Type B pancreatic cell (in vitro differentiated cells): ENCODE measurements around the gene MRPS5. TPM values are rescaled to one million over a fixed set of nuclear protein-coding genes. Genes with fewer than 3 reads are reported as not detected.

Experiments
- DNase-seq: peaks from one replicate; pipeline ENCODE4 v3.0.0; 2021; ENCODE audit warnings: mixed read lengths; ENCODE audit not compliant: unreplicated experiment; ENCODE audit errors: extremely low spot score
- H3K27ac Mint-ChIP-seq: 2 replicates; pipeline ENCODE4 v1.8.0; 2021; ENCODE audit warnings: mild to moderate bottlenecking, mixed read lengths
- H3K27me3 Mint-ChIP-seq: 2 replicates; pipeline ENCODE4 v1.8.0; 2021; ENCODE audit warnings: mixed read lengths
- H3K36me3 Mint-ChIP-seq: 2 replicates; pipeline ENCODE4 v1.8.0; 2021; ENCODE audit warnings: mixed read lengths
- H3K4me1 Mint-ChIP-seq: one replicate; pipeline ENCODE4 v1.8.0; 2021; ENCODE audit warnings: mixed read lengths; ENCODE audit not compliant: unreplicated experiment
- H3K4me3 Mint-ChIP-seq: 2 replicates; pipeline ENCODE4 v1.8.0; 2021; ENCODE audit warnings: mild to moderate bottlenecking, mixed read lengths
- H3K9me3 Mint-ChIP-seq: 2 replicates; pipeline ENCODE4 v1.8.0; 2021; ENCODE audit warnings: mixed read lengths
- CTCF ChIP-seq: fragments of 200-600 bp; sonication (generic); conservative IDR thresholded peaks from 2 replicates; pipeline ENCODE4 v1.5.0; 2021; ENCODE audit warnings: antibody characterized with exemption, mild to moderate bottlenecking
- total RNA-seq: library from RNA; stranded (reverse); gene quantifications from 2 replicates; pipeline ENCODE4 v1.2.1, GENCODE V29; 2021; ENCODE audit warnings: low replicate concordance

Gene MRPS5
- total RNA-seq, 1 donor from 2014 or later = 67.6 TPM

- peaks cover 21% of the 10 kb centered on the region for H3K4me1 Mint-ChIP-seq
- no peaks in the 10 kb centered on the region for H3K9me3 Mint-ChIP-seq
- DNase-seq = no peak
- peak overlapping the region; percentile 5 for H3K27ac Mint-ChIP-seq
- H3K27me3 Mint-ChIP-seq = no peaks in the 10 kb centered on the region
- no peak overlapping the region for H3K4me3 Mint-ChIP-seq
- H3K36me3 Mint-ChIP-seq = no peaks in the 10 kb centered on the region
- TF ChIP-seq CTCF = no peak
Observed at GRCh38 chr2:95055262-95055661, 66.3 kb downstream of the MRPS5 start.

GRCh38 chr2:95054016-95054415, 67.6 kb downstream of the MRPS5 start:
- H3K27ac Mint-ChIP-seq = no peak overlapping the region
- no peak for DNase-seq
- TF ChIP-seq CTCF = no peak
- H3K27me3 Mint-ChIP-seq = no peaks in the 10 kb centered on the region
- no peaks in the 10 kb centered on the region for H3K36me3 Mint-ChIP-seq
- H3K4me1 Mint-ChIP-seq = peaks cover 17% of the 10 kb centered on the region
- H3K9me3 Mint-ChIP-seq = no peaks in the 10 kb centered on the region
- no peak overlapping the region for H3K4me3 Mint-ChIP-seq

- peak; percentile 22 for TF ChIP-seq CTCF
- Mint-ChIP-seq H3K36me3 (no peaks in the 10 kb centered on the region), H3K9me3 (no peaks in the 10 kb centered on the region), H3K27ac (no peak overlapping the region), H3K4me1 (peaks cover 13% of the 10 kb centered on the region), H3K4me3 (no peak overlapping the region), H3K27me3 (no peaks in the 10 kb centered on the region)
- DNase-seq = no peak
Observed at GRCh38 chr2:95053543-95053942, 68.1 kb downstream of the MRPS5 start.

- peaks cover 7% of the 10 kb centered on the region for H3K4me1 Mint-ChIP-seq
- H3K9me3 Mint-ChIP-seq = no peaks in the 10 kb centered on the region
- H3K27ac Mint-ChIP-seq = no peak overlapping the region
- no peak for TF ChIP-seq CTCF
- H3K27me3 Mint-ChIP-seq = no peaks in the 10 kb centered on the region
- DNase-seq = no peak
- no peak overlapping the region for H3K4me3 Mint-ChIP-seq
- H3K36me3 Mint-ChIP-seq = no peaks in the 10 kb centered on the region
Observed at GRCh38 chr2:95052804-95053479, 68.7 kb downstream of the MRPS5 start.

GRCh38 chr2:95052307-95052706, 69.3 kb downstream of the MRPS5 start:
- H3K36me3 Mint-ChIP-seq = no peaks in the 10 kb centered on the region
- DNase-seq = no peak
- no peaks in the 10 kb centered on the region for H3K27me3 Mint-ChIP-seq
- peaks cover 5% of the 10 kb centered on the region for H3K4me1 Mint-ChIP-seq
- H3K9me3 Mint-ChIP-seq = no peaks in the 10 kb centered on the region
- TF ChIP-seq CTCF = no peak
- no peak overlapping the region for H3K4me3 Mint-ChIP-seq
- no peak overlapping the region for H3K27ac Mint-ChIP-seq
